AG04449 (cell line): ENCODE results near the gene CABLES2.

ENCODE experiments used
- CTCF ChIA-PET: fragments of 350-600 bp; formaldehyde crosslinking; extraction: SDS; loops from one replicate; lab custom pipeline; 2021; ENCODE audit warnings: antibody characterized with exemption; lab: Yijun Ruan, JAX
- POLR2A ChIA-PET: fragments of 400-600, 350-600 bp; formaldehyde crosslinking; extraction: SDS; loops from one replicate; lab custom pipeline; 2020; ENCODE audit warnings: antibody characterized with exemption, inconsistent platforms; lab: Yijun Ruan, JAX
- DNase-seq: peaks from one replicate; pipeline ENCODE4 v3.0.0-alpha.2; 2010; ENCODE audit warnings: low read depth, low spot score
- H3K4me3 ChIP-seq: 2 replicates; pipeline ENCODE4 v1.5.1; 2011; ENCODE audit warnings: low read depth, mild to moderate bottlenecking, control low read depth, low read length
- CTCF ChIP-seq: IDR thresholded peaks from one replicate; pipeline ENCODE4 v1.5.1; 2011; ENCODE audit warnings: mild to moderate bottlenecking, moderate library complexity, low read length, control low read depth, inconsistent platforms; ENCODE audit not compliant: insufficient read depth; ENCODE audit errors: missing control alignments

Gene CABLES2

GRCh38 chr20:62424249-62425107, 17.4 kb upstream of the CABLES2 start:
- no peak for TF ChIP-seq CTCF
- POLR2A ChIA-PET, result interaction anchor here (0.6 kb wide), 1 partner anchor 20 kb away, joined by 3 read pairs; no protein-coding TSS in a partner anchor

GRCh38 chr20:62423326-62423706, 16.2 kb upstream of the CABLES2 start:
- ChIA-PET POLR2A (no interaction called here), CTCF (no interaction called here)
- TF ChIP-seq CTCF, result no peak
- no peak for DNase-seq
- H3K4me3 ChIP-seq, result no peak overlapping the region

More at GRCh38 chr20:62424249-62425107, 17.4 kb upstream of the CABLES2 start:
- no peak for DNase-seq
- H3K4me3 ChIP-seq, result no peak overlapping the region
- CTCF ChIA-PET, result interaction anchor here (0.6 to 0.9 kb wide), 2 partner anchors 10 to 11 kb away, joined by 3 read pairs; no protein-coding TSS in a partner anchor

GRCh38 chr20:62422636-62423325, 15.7 kb upstream of the CABLES2 start:
- CTCF ChIA-PET, result no interaction called here

GRCh38 chr20:62421716-62421990, 14.6 kb upstream of the CABLES2 start:
- CTCF ChIA-PET, result no interaction called here
- no peak for TF ChIP-seq CTCF
- DNase-seq, result no peak
- POLR2A ChIA-PET, result no interaction called here
- no peak overlapping the region for H3K4me3 ChIP-seq

More at GRCh38 chr20:62422636-62423325, 15.7 kb upstream of the CABLES2 start:
- no peak overlapping the region for H3K4me3 ChIP-seq
- POLR2A ChIA-PET, result no interaction called here
- TF ChIP-seq CTCF, result no peak
- DNase-seq, result no peak

GRCh38 chr20:62420846-62421715, 14.0 kb upstream of the CABLES2 start:
- ChIA-PET POLR2A (no interaction called here), CTCF (no interaction called here)
- no peak for TF ChIP-seq CTCF
- H3K4me3 ChIP-seq, result no peak overlapping the region
- DNase-seq, result no peak
